ENCODE data around the gene ERLEC1.
"Not testable (repeated sequence)": the region's sequence is repeated elsewhere in the genome, so short reads cannot be mapped to it uniquely, and the experiment has no call there.

ERLEC1 gene

GRCh38 chr2:53757206-53757605 is 29.6 kb upstream of the ERLEC1 start:
- H3K27me3 ChIP-seq (ENCODE audit: control insufficient read depth, insufficient read depth, low read length); H3K4me1 ChIP-seq (ENCODE audit: control insufficient read depth, insufficient read depth, low read length); H3K9ac ChIP-seq (ENCODE audit: low read length); H3K27ac ChIP-seq (ENCODE audit: low read depth, low read length); H3K4me3 ChIP-seq (ENCODE audit: low read length); H3K36me3 ChIP-seq (ENCODE audit: control insufficient read depth, insufficient read depth, low read length): not testable (repeated sequence)

- Histone ChIP-seq H3K36me3 (ENCODE audit: control insufficient read depth, insufficient read depth, low read length) (peaks cover 4% of the 10 kb centered on the region), H3K9ac (ENCODE audit: low read length) (no peak overlapping the region), H3K27me3 (ENCODE audit: control insufficient read depth, insufficient read depth, low read length) (no peaks in the 10 kb centered on the region), H3K4me3 (ENCODE audit: low read length) (no peak overlapping the region), H3K4me1 (ENCODE audit: control insufficient read depth, insufficient read depth, low read length) (peaks cover 2% of the 10 kb centered on the region), H3K27ac (ENCODE audit: low read depth, low read length) (no peak overlapping the region)
Measured at GRCh38 chr2:53765767-53766166, 21.1 kb upstream of the ERLEC1 start.

- H3K36me3 ChIP-seq (ENCODE audit: control insufficient read depth, insufficient read depth, low read length), result peaks cover 4% of the 10 kb centered on the region
- peak within 1 kb of the TSS; percentile 64 for H3K27ac ChIP-seq (ENCODE audit: low read depth, low read length)
- no peaks in the 10 kb centered on the region for H3K27me3 ChIP-seq (ENCODE audit: control insufficient read depth, insufficient read depth, low read length)
- H3K4me1 ChIP-seq (ENCODE audit: control insufficient read depth, insufficient read depth, low read length), result peaks cover 2% of the 10 kb centered on the region
- peak within 1 kb of the TSS; percentile 82 for H3K9ac ChIP-seq (ENCODE audit: low read length)
- H3K4me3 ChIP-seq (ENCODE audit: low read length), result peak within 1 kb of the TSS; percentile 86
Measured at GRCh38 chr2:53767405-53768241, 19.2 kb upstream of the ERLEC1 start, which contains the start of gene CHAC2. Gene CHAC2, plus strand, starts transcription at chr2:53767804. Its CDS starts 83 bp downstream, at chr2:53767887.

- Histone ChIP-seq H3K9ac (ENCODE audit: low read length) (peak overlapping the region; percentile 42), H3K4me3 (ENCODE audit: low read length) (peak overlapping the region; percentile 86), H3K36me3 (ENCODE audit: control insufficient read depth, insufficient read depth, low read length) (no peaks in the 10 kb centered on the region), H3K4me1 (ENCODE audit: control insufficient read depth, insufficient read depth, low read length) (peaks cover 2% of the 10 kb centered on the region), H3K27me3 (ENCODE audit: control insufficient read depth, insufficient read depth, low read length) (no peaks in the 10 kb centered on the region), H3K27ac (ENCODE audit: low read depth, low read length) (no peak overlapping the region)
Measured at GRCh38 chr2:53768242-53768542, 18.7 kb upstream of the ERLEC1 start.

- H3K27ac ChIP-seq (ENCODE audit: low read depth, low read length), result no peak overlapping the region
- no peak overlapping the region for H3K9ac ChIP-seq (ENCODE audit: low read length)
- H3K4me1 ChIP-seq (ENCODE audit: control insufficient read depth, insufficient read depth, low read length), result peaks cover 2% of the 10 kb centered on the region
- no peaks in the 10 kb centered on the region for H3K36me3 ChIP-seq (ENCODE audit: control insufficient read depth, insufficient read depth, low read length)
- no peak overlapping the region for H3K4me3 ChIP-seq (ENCODE audit: low read length)
- no peaks in the 10 kb centered on the region for H3K27me3 ChIP-seq (ENCODE audit: control insufficient read depth, insufficient read depth, low read length)
Measured at GRCh38 chr2:53769318-53769945, 17.4 kb upstream of the ERLEC1 start.

- Histone ChIP-seq H3K4me3 (ENCODE audit: low read length) (no peak overlapping the region), H3K27ac (ENCODE audit: low read depth, low read length) (no peak overlapping the region), H3K9ac (ENCODE audit: low read length) (no peak overlapping the region), H3K36me3 (ENCODE audit: control insufficient read depth, insufficient read depth, low read length) (no peaks in the 10 kb centered on the region), H3K27me3 (ENCODE audit: control insufficient read depth, insufficient read depth, low read length) (no peaks in the 10 kb centered on the region), H3K4me1 (ENCODE audit: control insufficient read depth, insufficient read depth, low read length) (peaks cover 2% of the 10 kb centered on the region)
Measured at GRCh38 chr2:53770264-53770663, 16.6 kb upstream of the ERLEC1 start.

- no peak overlapping the region for H3K27ac ChIP-seq (ENCODE audit: low read depth, low read length)
- no peaks in the 10 kb centered on the region for H3K36me3 ChIP-seq (ENCODE audit: control insufficient read depth, insufficient read depth, low read length)
- no peaks in the 10 kb centered on the region for H3K27me3 ChIP-seq (ENCODE audit: control insufficient read depth, insufficient read depth, low read length)
Measured at GRCh38 chr2:53777134-53777533, 9.7 kb upstream of the ERLEC1 start.

GRCh38 chr2:53778536-53779162 is 8.2 kb upstream of the ERLEC1 start:
- Histone ChIP-seq H3K9ac (ENCODE audit: low read length) (no peak overlapping the region), H3K27ac (ENCODE audit: low read depth, low read length) (no peak overlapping the region), H3K4me3 (ENCODE audit: low read length) (no peak overlapping the region), H3K36me3 (ENCODE audit: control insufficient read depth, insufficient read depth, low read length) (no peaks in the 10 kb centered on the region), H3K4me1 (ENCODE audit: control insufficient read depth, insufficient read depth, low read length) (no peaks in the 10 kb centered on the region), H3K27me3 (ENCODE audit: control insufficient read depth, insufficient read depth, low read length) (no peaks in the 10 kb centered on the region)

More at GRCh38 chr2:53777134-53777533, 9.7 kb upstream of the ERLEC1 start:
- no peak overlapping the region for H3K9ac ChIP-seq (ENCODE audit: low read length)
- H3K4me1 ChIP-seq (ENCODE audit: control insufficient read depth, insufficient read depth, low read length), result no peaks in the 10 kb centered on the region
- H3K4me3 ChIP-seq (ENCODE audit: low read length), result no peak overlapping the region

GRCh38 chr2:53780056-53780455 is 6.8 kb upstream of the ERLEC1 start:
- no peaks in the 10 kb centered on the region for H3K36me3 ChIP-seq (ENCODE audit: control insufficient read depth, insufficient read depth, low read length)
- no peaks in the 10 kb centered on the region for H3K27me3 ChIP-seq (ENCODE audit: control insufficient read depth, insufficient read depth, low read length)
- H3K9ac ChIP-seq (ENCODE audit: low read length), result no peak overlapping the region
- no peak overlapping the region for H3K27ac ChIP-seq (ENCODE audit: low read depth, low read length)
- no peaks in the 10 kb centered on the region for H3K4me1 ChIP-seq (ENCODE audit: control insufficient read depth, insufficient read depth, low read length)
- H3K4me3 ChIP-seq (ENCODE audit: low read length), result no peak overlapping the region

GRCh38 chr2:53782676-53783075 is 4.2 kb upstream of the ERLEC1 start:
- H3K9ac ChIP-seq (ENCODE audit: low read length), result no peak overlapping the region
- H3K27ac ChIP-seq (ENCODE audit: low read depth, low read length), result no peak overlapping the region
- peaks cover 10% of the 10 kb centered on the region for H3K4me1 ChIP-seq (ENCODE audit: control insufficient read depth, insufficient read depth, low read length)
- H3K4me3 ChIP-seq (ENCODE audit: low read length), result no peak overlapping the region
- H3K36me3 ChIP-seq (ENCODE audit: control insufficient read depth, insufficient read depth, low read length), result no peaks in the 10 kb centered on the region
- H3K27me3 ChIP-seq (ENCODE audit: control insufficient read depth, insufficient read depth, low read length), result no peaks in the 10 kb centered on the region

- peaks cover 17% of the 10 kb centered on the region for H3K4me1 ChIP-seq (ENCODE audit: control insufficient read depth, insufficient read depth, low read length)
- no peaks in the 10 kb centered on the region for H3K36me3 ChIP-seq (ENCODE audit: control insufficient read depth, insufficient read depth, low read length)
- no peaks in the 10 kb centered on the region for H3K27me3 ChIP-seq (ENCODE audit: control insufficient read depth, insufficient read depth, low read length)
- H3K4me3 ChIP-seq (ENCODE audit: low read length), result no peak overlapping the region
- H3K9ac ChIP-seq (ENCODE audit: low read length), result no peak overlapping the region
- no peak overlapping the region for H3K27ac ChIP-seq (ENCODE audit: low read depth, low read length)
Measured at GRCh38 chr2:53784436-53784835, 2.4 kb upstream of the ERLEC1 start.

- Histone ChIP-seq H3K4me1 (ENCODE audit: control insufficient read depth, insufficient read depth, low read length) (peaks cover 17% of the 10 kb centered on the region), H3K36me3 (ENCODE audit: control insufficient read depth, insufficient read depth, low read length) (no peaks in the 10 kb centered on the region), H3K27ac (ENCODE audit: low read depth, low read length) (no peak overlapping the region), H3K9ac (ENCODE audit: low read length) (no peak overlapping the region), H3K4me3 (ENCODE audit: low read length) (peak overlapping the region; percentile 94), H3K27me3 (ENCODE audit: control insufficient read depth, insufficient read depth, low read length) (no peaks in the 10 kb centered on the region)
Measured at GRCh38 chr2:53785366-53785765, 1.5 kb upstream of the ERLEC1 start.
